GM21786 (cell line): ENCODE results near the gene HYAL3.

ENCODE experiments used
- ATAC-seq: cut with Tn5 transposase; IDR thresholded peaks from one replicate; pipeline ENCODE4 v1.9.1; 2021; ENCODE audit not compliant: unreplicated experiment

The HYAL3 gene

GRCh38 chr3:50298836-50299637, at the start of gene HYAL3, which contains the start of gene NAA80:
Gene HYAL3, minus strand, starts transcription at chr3:50299405. Its CDS starts 3,803 bp downstream, at chr3:50295602.
Gene NAA80, minus strand, starts transcription at chr3:50299405. Its CDS starts 1,942 bp downstream, at chr3:50297463.
- ATAC-seq = peak; percentile 88

- ATAC-seq = no peak
Observed at GRCh38 chr3:50347187-50347813, 48.1 kb upstream of the HYAL3 start.

- no peak for ATAC-seq
Observed at GRCh38 chr3:50345586-50346234, 46.5 kb upstream of the HYAL3 start, which contains the start of gene ZMYND10. Gene ZMYND10, minus strand, starts transcription at chr3:50345732. Its CDS starts 153 bp downstream, at chr3:50345579.

GRCh38 chr3:50345008-50345407, 45.8 kb upstream of the HYAL3 start:
- no peak for ATAC-seq

- ATAC-seq = no peak
Observed at GRCh38 chr3:50342813-50343633, 43.8 kb upstream of the HYAL3 start.

GRCh38 chr3:50341996-50342650, 42.9 kb upstream of the HYAL3 start:
- no peak for ATAC-seq

- no peak for ATAC-seq
Observed at GRCh38 chr3:50341537-50341936, 42.3 kb upstream of the HYAL3 start.

GRCh38 chr3:50340448-50341329, 41.5 kb upstream of the HYAL3 start, which contains the start of gene RASSF1:
Gene RASSF1, minus strand, starts transcription at chr3:50340836. Its CDS starts 31 bp downstream, at chr3:50340805.
- no peak for ATAC-seq

- no peak for ATAC-seq
Observed at GRCh38 chr3:50340147-50340447, 40.9 kb upstream of the HYAL3 start.

GRCh38 chr3:50339485-50340146, 40.4 kb upstream of the HYAL3 start:
- no peak for ATAC-seq

- ATAC-seq = no peak
Observed at GRCh38 chr3:50338965-50339364, 39.8 kb upstream of the HYAL3 start.

GRCh38 chr3:50337175-50337861, 38.1 kb upstream of the HYAL3 start:
- peak; percentile 74 for ATAC-seq

GRCh38 chr3:50336452-50337174, 37.4 kb upstream of the HYAL3 start:
- ATAC-seq = peak; percentile 16

GRCh38 chr3:50334339-50335075, 35.3 kb upstream of the HYAL3 start:
- ATAC-seq = no peak

GRCh38 chr3:50333744-50334328, 34.6 kb upstream of the HYAL3 start:
- no peak for ATAC-seq

- no peak for ATAC-seq
Observed at GRCh38 chr3:50331364-50331907, 32.2 kb upstream of the HYAL3 start.
